ENCODE measurements around the gene DMWD.

DNA sequence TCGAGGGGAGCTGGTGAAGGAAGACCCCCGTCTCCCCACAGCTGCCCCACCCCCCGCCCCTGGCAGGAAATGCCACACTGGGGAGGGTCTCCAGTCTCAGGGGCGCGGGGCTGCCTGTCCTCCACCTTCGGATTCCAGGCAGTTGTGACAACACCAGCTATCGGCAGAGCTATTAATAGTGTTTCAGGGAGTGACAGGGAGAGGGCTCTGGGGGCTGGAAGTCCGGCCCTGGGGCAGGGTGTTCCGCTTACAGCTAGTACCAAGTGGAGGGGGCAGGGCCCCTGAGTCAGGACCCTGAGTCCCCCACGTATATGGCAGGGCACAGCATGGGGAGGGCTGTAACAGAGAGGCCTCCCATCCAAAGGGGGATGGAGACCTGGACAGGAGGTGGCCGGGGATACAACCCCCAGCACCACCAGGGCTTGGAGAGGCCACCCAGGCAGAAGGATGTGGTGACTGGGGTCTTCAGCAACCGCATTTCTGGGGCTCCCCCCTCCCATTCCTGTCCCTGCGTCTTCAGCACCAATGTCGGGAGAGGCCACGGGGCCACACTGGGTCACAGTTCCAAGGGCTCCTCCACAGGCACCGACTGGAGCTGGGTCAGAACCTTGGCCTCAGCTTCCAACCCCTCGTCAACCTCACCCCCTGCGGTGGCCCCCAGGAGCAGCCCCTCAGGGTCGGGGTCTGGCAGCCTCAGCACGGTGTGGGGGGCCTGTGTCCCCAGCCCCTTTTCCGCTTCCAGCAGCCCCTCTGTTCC is 27.5 kb downstream of the DMWD start:
- TF ChIP-seq, protein P1, sequence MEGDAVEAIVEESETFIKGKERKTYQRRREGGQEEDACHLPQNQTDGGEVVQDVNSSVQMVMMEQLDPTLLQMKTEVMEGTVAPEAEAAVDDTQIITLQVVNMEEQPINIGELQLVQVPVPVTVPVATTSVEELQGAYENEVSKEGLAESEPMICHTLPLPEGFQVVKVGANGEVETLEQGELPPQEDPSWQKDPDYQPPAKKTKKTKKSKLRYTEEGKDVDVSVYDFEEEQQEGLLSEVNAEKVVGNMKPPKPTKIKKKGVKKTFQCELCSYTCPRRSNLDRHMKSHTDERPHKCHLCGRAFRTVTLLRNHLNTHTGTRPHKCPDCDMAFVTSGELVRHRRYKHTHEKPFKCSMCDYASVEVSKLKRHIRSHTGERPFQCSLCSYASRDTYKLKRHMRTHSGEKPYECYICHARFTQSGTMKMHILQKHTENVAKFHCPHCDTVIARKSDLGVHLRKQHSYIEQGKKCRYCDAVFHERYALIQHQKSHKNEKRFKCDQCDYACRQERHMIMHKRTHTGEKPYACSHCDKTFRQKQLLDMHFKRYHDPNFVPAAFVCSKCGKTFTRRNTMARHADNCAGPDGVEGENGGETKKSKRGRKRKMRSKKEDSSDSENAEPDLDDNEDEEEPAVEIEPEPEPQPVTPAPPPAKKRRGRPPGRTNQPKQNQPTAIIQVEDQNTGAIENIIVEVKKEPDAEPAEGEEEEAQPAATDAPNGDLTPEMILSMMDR (IDR thresholded peaks at IDR 0.05), result no peak
- TF ChIP-seq POLR2AphosphoS5 (IDR thresholded peaks at IDR 0.05; ENCODE audit: insufficient read depth in 1 of 2, low read depth in 1 of 2), result no peak

All from vagina (tissue), 2 donors.